ENCODE data around the gene KIF4A.

GRCh38 chrX:70343435-70343834, 53.5 kb downstream of the KIF4A start:
- no peak for TF ChIP-seq CTCF (IDR thresholded peaks at IDR 0.05; ENCODE audit: low read depth, low read length, poor library complexity, severe bottlenecking)
- TF ChIP-seq EZH2phosphoT487 (IDR thresholded peaks at IDR 0.05; ENCODE audit: borderline replicate concordance, low read length), result no peak

Data from DOHH2 (cell line).